ENCODE results near the gene AQP6. TPM values are rescaled to one million over a fixed set of nuclear protein-coding genes. Genes with fewer than 3 reads are reported as not detected.

AQP6 gene
- total RNA-seq, 4 donors from 2014 or later: 1.9 TPM; not detected in 3

DNA sequence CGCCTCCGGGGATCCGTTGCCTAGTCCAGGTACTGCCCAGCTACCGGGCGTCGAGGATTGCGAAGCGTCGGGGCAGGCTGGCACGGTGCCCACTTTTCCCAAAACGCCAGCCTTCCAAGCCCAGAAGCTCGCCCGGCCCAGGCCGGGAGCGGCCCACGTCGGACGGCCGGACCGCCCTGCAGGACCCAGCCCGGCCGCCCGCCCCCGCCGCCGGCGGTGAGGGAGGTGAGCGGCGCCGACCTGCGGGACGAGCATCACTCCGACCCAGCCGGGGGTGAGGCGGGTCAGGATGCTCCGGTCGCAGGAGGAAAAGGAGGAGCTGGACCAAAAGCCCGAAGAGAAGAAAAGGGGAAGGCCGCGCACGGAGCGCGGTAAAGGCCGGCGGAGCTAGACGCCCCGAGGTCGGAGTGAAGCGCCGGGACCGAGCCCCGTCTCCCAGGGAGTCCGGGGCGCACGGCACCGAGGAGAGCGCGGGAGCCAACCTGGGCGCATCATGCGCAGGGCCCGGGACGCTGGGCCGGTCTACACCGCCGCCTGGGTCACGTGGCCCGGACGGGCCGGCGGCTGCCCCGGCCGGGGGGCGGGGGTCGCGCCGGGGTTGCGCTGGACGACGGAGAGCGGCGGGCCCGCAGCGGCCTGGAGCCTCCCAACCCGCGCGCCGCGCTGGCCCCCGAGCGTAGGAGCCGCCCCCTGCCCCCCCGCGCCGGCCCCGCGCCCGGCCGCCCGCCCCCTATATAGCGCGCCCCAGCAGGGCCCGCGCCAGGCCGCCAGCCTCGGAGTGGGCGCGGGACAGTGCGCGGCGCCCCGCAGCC is 11.4 kb upstream of the AQP6 start, which contains the start of gene AQP5:
Gene AQP5, plus strand, starts transcription at position 762 of the 812 bp plus-strand sequence. CDS start 146 bp downstream, outside the sequence.
- TF ChIP-seq CTCF (IDR thresholded peaks at IDR 0.05; ENCODE audit: low read depth): no peak

DNA sequence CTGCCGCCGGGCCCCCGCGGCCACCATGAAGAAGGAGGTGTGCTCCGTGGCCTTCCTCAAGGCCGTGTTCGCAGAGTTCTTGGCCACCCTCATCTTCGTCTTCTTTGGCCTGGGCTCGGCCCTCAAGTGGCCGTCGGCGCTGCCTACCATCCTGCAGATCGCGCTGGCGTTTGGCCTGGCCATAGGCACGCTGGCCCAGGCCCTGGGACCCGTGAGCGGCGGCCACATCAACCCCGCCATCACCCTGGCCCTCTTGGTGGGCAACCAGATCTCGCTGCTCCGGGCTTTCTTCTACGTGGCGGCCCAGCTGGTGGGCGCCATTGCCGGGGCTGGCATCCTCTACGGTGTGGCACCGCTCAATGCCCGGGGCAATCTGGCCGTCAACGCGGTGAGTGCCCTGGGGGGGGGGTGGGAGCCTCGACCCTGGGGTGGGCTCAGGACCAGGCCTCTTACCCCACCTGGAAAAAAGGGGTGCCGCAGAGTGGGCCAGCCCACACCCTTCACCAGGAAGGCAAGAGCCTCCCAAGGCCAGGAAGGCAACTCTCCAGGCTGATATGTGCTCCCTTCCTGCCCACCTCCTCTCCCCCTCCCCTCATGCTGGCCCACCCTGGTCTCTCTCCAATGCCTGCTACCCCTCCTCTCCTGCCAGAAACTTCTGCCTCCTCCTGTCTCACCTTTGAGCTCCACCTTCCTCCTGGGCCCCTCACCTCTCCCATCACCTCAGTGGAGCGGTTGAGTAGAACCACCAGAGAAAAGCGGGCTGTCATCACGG is 10.6 kb upstream of the AQP6 start:
- no peak for TF ChIP-seq CTCF (IDR thresholded peaks at IDR 0.05; ENCODE audit: low read depth)

DNA sequence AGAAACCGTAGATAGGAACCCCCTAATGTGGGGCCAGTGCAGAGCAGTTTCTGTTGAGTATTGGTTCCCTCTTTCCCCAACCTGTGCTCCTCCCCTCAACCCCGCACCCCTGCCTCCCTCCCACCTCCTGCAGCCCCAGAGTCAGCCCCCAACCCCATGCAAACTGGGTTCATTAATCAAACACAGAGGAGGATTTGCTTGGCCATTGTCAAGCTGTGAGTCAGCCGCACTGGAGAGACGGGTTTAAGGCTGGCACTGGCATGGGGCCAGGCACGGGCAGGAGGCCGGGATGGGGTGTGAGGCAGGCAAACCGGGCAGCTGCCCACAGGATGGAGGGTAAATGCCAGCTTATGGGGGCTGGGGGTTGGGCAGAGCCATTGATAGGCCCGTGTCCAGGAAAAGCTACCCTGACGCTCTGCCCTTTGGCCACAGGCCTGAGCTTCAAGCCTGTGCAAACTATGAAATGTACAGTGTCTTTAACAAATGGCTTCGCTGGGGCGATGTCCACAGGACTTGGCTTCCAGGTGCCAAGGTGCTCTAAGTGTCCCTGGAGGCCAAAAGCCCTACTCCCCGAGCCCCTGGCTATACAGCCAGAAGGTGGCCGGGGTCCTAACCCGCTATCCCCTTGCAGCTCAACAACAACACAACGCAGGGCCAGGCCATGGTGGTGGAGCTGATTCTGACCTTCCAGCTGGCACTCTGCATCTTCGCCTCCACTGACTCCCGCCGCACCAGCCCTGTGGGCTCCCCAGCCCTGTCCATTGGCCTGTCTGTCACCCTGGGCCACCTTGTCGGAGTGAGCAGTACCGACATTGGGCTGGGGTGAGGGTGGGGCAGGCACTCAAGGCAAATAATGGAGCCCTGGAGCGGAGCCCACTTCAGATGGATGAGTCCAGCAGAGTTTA is 9.6 kb upstream of the AQP6 start:
- TF ChIP-seq CTCF (IDR thresholded peaks at IDR 0.05; ENCODE audit: low read depth): no peak

DNA sequence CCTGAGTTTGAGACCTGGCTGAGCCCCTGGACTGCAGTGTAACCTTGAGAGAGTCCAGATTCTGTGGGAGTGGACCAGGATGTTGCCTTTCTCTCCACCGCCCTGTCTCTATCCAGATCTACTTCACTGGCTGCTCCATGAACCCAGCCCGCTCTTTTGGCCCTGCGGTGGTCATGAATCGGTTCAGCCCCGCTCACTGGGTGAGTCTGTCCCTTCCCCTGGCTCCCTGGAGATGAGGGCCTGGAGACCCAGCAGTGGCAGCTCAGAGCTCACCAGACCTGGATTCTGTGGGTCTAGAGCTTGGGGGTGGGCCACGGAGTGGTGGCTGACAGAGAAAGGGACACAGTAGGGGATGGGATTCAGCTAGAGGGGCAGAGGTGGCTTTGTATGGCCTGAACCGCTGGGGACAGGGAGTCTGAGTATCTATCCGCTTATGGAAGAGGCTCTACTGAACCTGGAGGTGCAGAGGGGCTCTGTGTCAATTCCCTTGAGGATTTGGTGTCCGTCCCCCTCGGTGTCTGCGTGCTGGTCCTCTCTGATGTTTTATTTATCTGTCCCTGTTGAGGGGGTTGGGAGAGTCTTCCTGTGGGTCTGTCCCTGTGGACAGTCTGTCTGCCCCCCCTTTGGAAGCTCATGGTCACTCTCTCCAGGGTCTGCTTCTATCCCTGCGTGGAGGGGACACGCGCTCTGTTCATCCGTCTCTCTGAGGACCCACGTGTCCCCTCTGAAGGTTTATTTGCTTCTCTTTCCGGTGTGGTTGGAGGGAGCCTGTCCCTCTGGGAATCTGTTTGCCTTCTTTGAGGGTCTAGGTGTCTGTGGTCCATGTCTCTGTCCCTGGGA is 8.6 kb upstream of the AQP6 start:
- no peak for TF ChIP-seq CTCF (IDR thresholded peaks at IDR 0.05; ENCODE audit: low read depth)

GRCh38 chr12:49964849-49965624 is 7.7 kb upstream of the AQP6 start:
- TF ChIP-seq CTCF (IDR thresholded peaks at IDR 0.05; ENCODE audit: low read depth): no peak

GRCh38 chr12:49965836-49966235 is 6.9 kb upstream of the AQP6 start:
- TF ChIP-seq CTCF (IDR thresholded peaks at IDR 0.05; ENCODE audit: low read depth): no peak
